Neural cell (in vitro differentiated cells): Measurements from ENCODE around the gene STON2. TPM values are rescaled to one million over a fixed set of nuclear protein-coding genes. Genes with fewer than 3 reads are reported as not detected.

Experiments
- H2AFZ ChIP-seq: fragments of 200-600, 300-800 bp; sonication (generic), shearing (Covaris generic); 2 replicates; pipeline ENCODE4 v1.6.0; 2014; ENCODE audit warnings: low read depth, mild to moderate bottlenecking, antibody characterized with exemption, low read length, moderate library complexity
- H3F3A ChIP-seq: fragments of 200-600 bp; shearing (Covaris generic); 2 replicates; pipeline ENCODE4 v1.6.1; 2016; ENCODE audit warnings: mild to moderate bottlenecking, moderate library complexity, mixed read lengths, antibody characterized with exemption, low read length; ENCODE audit not compliant: insufficient read depth, poor library complexity, severe bottlenecking
- H3K27ac ChIP-seq: fragments of 200-600, 300-800 bp; sonication (generic), shearing (Covaris generic); 2 replicates; pipeline ENCODE4 v1.5.1; 2014; ENCODE audit warnings: mild to moderate bottlenecking, low read length, moderate library complexity
- H3K27me3 ChIP-seq: fragments of 300-800, 200-600 bp; sonication (generic), shearing (Covaris generic); 2 replicates; pipeline ENCODE4 v1.6.0; 2014; ENCODE audit warnings: mild to moderate bottlenecking, low read depth, low read length, moderate library complexity; ENCODE audit not compliant: insufficient read depth
- H3K36me3 ChIP-seq: fragments of 300-800, 200-600 bp; sonication (generic), shearing (Covaris generic); 2 replicates; pipeline ENCODE4 v1.5.1; 2014; ENCODE audit warnings: mild to moderate bottlenecking, antibody characterized with exemption, low read length, moderate library complexity; ENCODE audit not compliant: insufficient read depth
- H3K4me2 ChIP-seq: fragments of 300-800, 200-600 bp; sonication (generic), shearing (Covaris generic); 2 replicates; pipeline ENCODE4 v1.6.0; 2014; ENCODE audit warnings: mild to moderate bottlenecking, low read length
- H3K4me3 ChIP-seq: fragments of 300-800, 200-600 bp; sonication (generic), shearing (Covaris generic); 2 replicates; pipeline ENCODE4 v1.5.1; 2014; ENCODE audit warnings: mild to moderate bottlenecking, low read length, moderate library complexity
- H3K79me2 ChIP-seq: fragments of 200-600 bp; shearing (Covaris generic); replicated peaks from 2 replicates; pipeline ENCODE4 v1.6.0; 2014; ENCODE audit warnings: mild to moderate bottlenecking, low read length, moderate library complexity; ENCODE audit not compliant: insufficient read depth
- H3K9ac ChIP-seq: fragments of 300-800, 200-600 bp; sonication (generic), shearing (Covaris generic); 2 replicates; pipeline ENCODE4 v1.6.1; 2016; ENCODE audit warnings: mild to moderate bottlenecking, low read length, mixed read lengths
- H3K9me2 ChIP-seq: fragments of 200-600 bp; shearing (Covaris generic); 2 replicates; pipeline ENCODE4 v1.6.1; 2016; ENCODE audit warnings: mild to moderate bottlenecking, low read length, mixed read lengths; ENCODE audit not compliant: insufficient read depth
- H3K9me3 ChIP-seq: fragments of 200-600, 300-800 bp; sonication (generic), shearing (Covaris generic); 2 replicates; pipeline ENCODE4 v1.6.1; 2016; ENCODE audit warnings: mild to moderate bottlenecking, mixed run types, low read length, moderate library complexity, mixed read lengths
- H4K20me1 ChIP-seq: fragments of 200-600 bp; shearing (Covaris generic); 2 replicates; pipeline ENCODE4 v1.6.1; 2016; ENCODE audit warnings: mild to moderate bottlenecking, mixed run types; ENCODE audit not compliant: insufficient read depth
- EP300 ChIP-seq: fragments of 450-650 bp; conservative IDR thresholded peaks from 2 replicates; pipeline ENCODE4 v1.6.1; 2014; ENCODE audit warnings: antibody characterized with exemption, mild to moderate bottlenecking, moderate library complexity; ENCODE audit not compliant: poor library complexity, severe bottlenecking
- EZH2 ChIP-seq: fragments of 200-600, 300-800 bp; shearing (Covaris generic), sonication (generic); IDR thresholded peaks from 2 replicates; pipeline ENCODE4 v1.6.1; 2014; ENCODE audit warnings: antibody characterized with exemption, low read length, borderline replicate concordance, mild to moderate bottlenecking; ENCODE audit not compliant: insufficient read depth, poor library complexity, severe bottlenecking
- MXI1 ChIP-seq: fragments of 450-650 bp; conservative IDR thresholded peaks from 2 replicates; pipeline ENCODE4 v1.6.1; 2014; ENCODE audit warnings: antibody characterized with exemption, mild to moderate bottlenecking; ENCODE audit not compliant: poor library complexity, severe bottlenecking
- POLR2AphosphoS5 ChIP-seq: IDR thresholded peaks from 2 replicates; pipeline ENCODE4 v1.6.1; 2012
- RAD21 ChIP-seq: fragments of 450-650 bp; conservative IDR thresholded peaks from 2 replicates; pipeline ENCODE4 v1.6.1; 2014; ENCODE audit warnings: antibody characterized with exemption, mild to moderate bottlenecking, moderate library complexity
- SMC3 ChIP-seq: fragments of 450-650 bp; conservative IDR thresholded peaks from 2 replicates; pipeline ENCODE4 v1.6.1; 2014; ENCODE audit warnings: antibody characterized with exemption, mild to moderate bottlenecking, moderate library complexity; ENCODE audit not compliant: poor library complexity
- TAF1 ChIP-seq: IDR thresholded peaks from 2 replicates; pipeline ENCODE4 v1.6.1; 2012; ENCODE audit warnings: low read depth
- polyA plus RNA-seq: library from polyadenylated mRNA; depleted of rRNA; stranded (reverse); fragments of >200 nt; gene quantifications from 2 replicates; pipeline ENCODE4 v1.2.3, GENCODE V29; 2014
- TF ChIP-seq, protein P1 (sequence below): fragments of 450-650 bp; IDR thresholded peaks from 2 replicates; pipeline ENCODE4 v1.5.1; 2014; ENCODE audit warnings: antibody characterized with exemption, mild to moderate bottlenecking, moderate library complexity; ENCODE audit not compliant: poor library complexity, severe bottlenecking
- TF ChIP-seq, protein P2 (sequence below): IDR thresholded peaks from 2 replicates; pipeline ENCODE4 v1.6.1; 2012; ENCODE audit warnings: borderline replicate concordance

The STON2 gene
- polyA plus RNA-seq, 1 donor from 2014 or later, result 11.3 TPM

DNA sequence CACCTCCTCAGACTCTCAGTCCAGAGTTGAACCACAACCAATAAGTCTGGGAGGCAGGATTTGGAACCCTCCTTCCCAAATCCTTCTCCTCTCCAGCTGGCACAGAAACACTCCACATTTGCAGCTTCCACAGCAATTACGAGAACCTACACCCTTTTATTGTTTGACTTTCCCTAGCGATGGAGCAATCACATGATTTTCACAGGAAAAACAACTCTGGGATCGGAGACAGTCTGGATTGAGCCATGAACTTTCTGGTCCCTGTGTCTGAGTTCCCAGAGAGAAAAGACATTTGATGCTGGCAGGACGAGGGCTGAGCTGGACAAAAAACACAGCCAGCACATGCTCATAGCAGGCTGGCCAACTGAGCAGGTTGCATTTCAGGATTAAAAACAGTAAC is 49.0 kb upstream of the STON2 start:
- H2AFZ ChIP-seq, result no peak overlapping the region
- no peaks in the 10 kb centered on the region for H4K20me1 ChIP-seq
- H3K9me3 ChIP-seq, result no peaks in the 10 kb centered on the region
- no peaks in the 10 kb centered on the region for H3K36me3 ChIP-seq
- H3K4me3 ChIP-seq, result no peak overlapping the region
- H3K79me2 ChIP-seq, result no peaks in the 10 kb centered on the region
- no peaks in the 10 kb centered on the region for H3F3A ChIP-seq
- no peak overlapping the region for H3K4me2 ChIP-seq
- TF ChIP-seq, protein P1, sequence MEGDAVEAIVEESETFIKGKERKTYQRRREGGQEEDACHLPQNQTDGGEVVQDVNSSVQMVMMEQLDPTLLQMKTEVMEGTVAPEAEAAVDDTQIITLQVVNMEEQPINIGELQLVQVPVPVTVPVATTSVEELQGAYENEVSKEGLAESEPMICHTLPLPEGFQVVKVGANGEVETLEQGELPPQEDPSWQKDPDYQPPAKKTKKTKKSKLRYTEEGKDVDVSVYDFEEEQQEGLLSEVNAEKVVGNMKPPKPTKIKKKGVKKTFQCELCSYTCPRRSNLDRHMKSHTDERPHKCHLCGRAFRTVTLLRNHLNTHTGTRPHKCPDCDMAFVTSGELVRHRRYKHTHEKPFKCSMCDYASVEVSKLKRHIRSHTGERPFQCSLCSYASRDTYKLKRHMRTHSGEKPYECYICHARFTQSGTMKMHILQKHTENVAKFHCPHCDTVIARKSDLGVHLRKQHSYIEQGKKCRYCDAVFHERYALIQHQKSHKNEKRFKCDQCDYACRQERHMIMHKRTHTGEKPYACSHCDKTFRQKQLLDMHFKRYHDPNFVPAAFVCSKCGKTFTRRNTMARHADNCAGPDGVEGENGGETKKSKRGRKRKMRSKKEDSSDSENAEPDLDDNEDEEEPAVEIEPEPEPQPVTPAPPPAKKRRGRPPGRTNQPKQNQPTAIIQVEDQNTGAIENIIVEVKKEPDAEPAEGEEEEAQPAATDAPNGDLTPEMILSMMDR, result no peak
- no peak for TF ChIP-seq TAF1
- no peak for TF ChIP-seq SMC3
- no peak for TF ChIP-seq EP300
- TF ChIP-seq, protein P2, sequence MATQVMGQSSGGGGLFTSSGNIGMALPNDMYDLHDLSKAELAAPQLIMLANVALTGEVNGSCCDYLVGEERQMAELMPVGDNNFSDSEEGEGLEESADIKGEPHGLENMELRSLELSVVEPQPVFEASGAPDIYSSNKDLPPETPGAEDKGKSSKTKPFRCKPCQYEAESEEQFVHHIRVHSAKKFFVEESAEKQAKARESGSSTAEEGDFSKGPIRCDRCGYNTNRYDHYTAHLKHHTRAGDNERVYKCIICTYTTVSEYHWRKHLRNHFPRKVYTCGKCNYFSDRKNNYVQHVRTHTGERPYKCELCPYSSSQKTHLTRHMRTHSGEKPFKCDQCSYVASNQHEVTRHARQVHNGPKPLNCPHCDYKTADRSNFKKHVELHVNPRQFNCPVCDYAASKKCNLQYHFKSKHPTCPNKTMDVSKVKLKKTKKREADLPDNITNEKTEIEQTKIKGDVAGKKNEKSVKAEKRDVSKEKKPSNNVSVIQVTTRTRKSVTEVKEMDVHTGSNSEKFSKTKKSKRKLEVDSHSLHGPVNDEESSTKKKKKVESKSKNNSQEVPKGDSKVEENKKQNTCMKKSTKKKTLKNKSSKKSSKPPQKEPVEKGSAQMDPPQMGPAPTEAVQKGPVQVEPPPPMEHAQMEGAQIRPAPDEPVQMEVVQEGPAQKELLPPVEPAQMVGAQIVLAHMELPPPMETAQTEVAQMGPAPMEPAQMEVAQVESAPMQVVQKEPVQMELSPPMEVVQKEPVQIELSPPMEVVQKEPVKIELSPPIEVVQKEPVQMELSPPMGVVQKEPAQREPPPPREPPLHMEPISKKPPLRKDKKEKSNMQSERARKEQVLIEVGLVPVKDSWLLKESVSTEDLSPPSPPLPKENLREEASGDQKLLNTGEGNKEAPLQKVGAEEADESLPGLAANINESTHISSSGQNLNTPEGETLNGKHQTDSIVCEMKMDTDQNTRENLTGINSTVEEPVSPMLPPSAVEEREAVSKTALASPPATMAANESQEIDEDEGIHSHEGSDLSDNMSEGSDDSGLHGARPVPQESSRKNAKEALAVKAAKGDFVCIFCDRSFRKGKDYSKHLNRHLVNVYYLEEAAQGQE, result no peak
- no peak for TF ChIP-seq POLR2AphosphoS5
- H3K9ac ChIP-seq, result no peak overlapping the region
- no peaks in the 10 kb centered on the region for H3K9me2 ChIP-seq
- H3K27ac ChIP-seq, result no peak overlapping the region
- H3K27me3 ChIP-seq, result no peaks in the 10 kb centered on the region

DNA sequence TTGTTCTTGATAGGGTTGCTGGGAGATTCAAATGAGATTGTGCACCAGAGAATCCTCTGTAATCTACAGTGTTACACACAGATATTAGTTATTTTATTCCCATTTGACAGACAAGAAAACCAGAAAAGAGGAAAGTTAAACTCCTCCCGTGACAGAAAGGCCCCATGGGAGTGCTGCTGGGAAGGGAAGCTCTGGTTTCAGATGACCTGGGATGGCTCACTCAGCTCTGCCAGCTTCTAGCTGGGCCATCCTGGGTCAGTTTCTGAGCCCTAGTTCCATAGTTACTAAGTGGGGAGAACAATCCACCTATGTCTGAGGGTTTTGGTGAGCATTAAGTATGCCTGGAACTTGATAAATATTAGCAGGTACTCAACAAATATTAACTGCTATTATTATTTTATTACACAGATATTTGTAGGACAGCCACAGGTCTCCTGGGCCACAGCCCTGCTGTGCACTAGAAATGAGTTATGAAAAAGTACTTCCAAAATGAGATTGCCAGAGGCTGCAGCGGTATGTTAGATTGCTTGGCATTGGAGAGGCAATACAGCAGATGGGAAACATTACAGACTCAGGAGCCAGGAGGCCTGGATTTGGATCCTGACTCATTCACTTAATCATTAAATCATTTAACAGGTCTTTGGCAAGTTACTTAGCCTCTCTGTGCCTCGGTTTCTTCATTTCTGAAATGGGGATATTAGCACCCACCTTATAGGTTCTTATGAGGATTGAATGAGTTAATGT is 47.1 kb upstream of the STON2 start:
- no peaks in the 10 kb centered on the region for H3K9me2 ChIP-seq
- no peaks in the 10 kb centered on the region for H3K79me2 ChIP-seq
- H3K27me3 ChIP-seq, result no peaks in the 10 kb centered on the region
- H3K36me3 ChIP-seq, result no peaks in the 10 kb centered on the region
- H3K4me3 ChIP-seq, result no peak overlapping the region
- H4K20me1 ChIP-seq, result no peaks in the 10 kb centered on the region
- H2AFZ ChIP-seq, result no peak overlapping the region
- H3K9me3 ChIP-seq, result no peaks in the 10 kb centered on the region
- no peaks in the 10 kb centered on the region for H3F3A ChIP-seq
- H3K4me2 ChIP-seq, result no peak overlapping the region
- no peak overlapping the region for H3K9ac ChIP-seq
- TF ChIP-seq, protein P1, result no peak
- TF ChIP-seq TAF1, result no peak
- TF ChIP-seq SMC3, result no peak
- TF ChIP-seq EZH2, result no peak
- no peak for TF ChIP-seq MXI1
- TF ChIP-seq POLR2AphosphoS5, result no peak
- TF ChIP-seq RAD21, result no peak
- TF ChIP-seq, protein P2, result no peak
- TF ChIP-seq EP300, result no peak
- no peak overlapping the region for H3K27ac ChIP-seq
